Endometrial microvascular endothelial cells (primary cell): ENCODE data around the gene PON2. TPM values are rescaled to one million over a fixed set of nuclear protein-coding genes. Genes with fewer than 3 reads are reported as not detected.

Experiments used
- in situ Hi-C: cut with HindIII; loops from 2 replicates; pipeline ENCODE4 v1.10.0; 2017; ENCODE audit warnings: low sequenced_read_pairs, low pct_unique_long_range_greater_than_20kb; ENCODE audit errors: inconsistent ontology term
- total RNA-seq: library from RNA; depleted of rRNA; stranded (reverse); fragments of >200 nt; gene quantifications from one replicate; pipeline ENCODE4 v1.2.3, GENCODE V29; 2015; ENCODE audit errors: inconsistent ontology term

The PON2 gene
- total RNA-seq, 1 donor from 2014 or later = 133 TPM

DNA sequence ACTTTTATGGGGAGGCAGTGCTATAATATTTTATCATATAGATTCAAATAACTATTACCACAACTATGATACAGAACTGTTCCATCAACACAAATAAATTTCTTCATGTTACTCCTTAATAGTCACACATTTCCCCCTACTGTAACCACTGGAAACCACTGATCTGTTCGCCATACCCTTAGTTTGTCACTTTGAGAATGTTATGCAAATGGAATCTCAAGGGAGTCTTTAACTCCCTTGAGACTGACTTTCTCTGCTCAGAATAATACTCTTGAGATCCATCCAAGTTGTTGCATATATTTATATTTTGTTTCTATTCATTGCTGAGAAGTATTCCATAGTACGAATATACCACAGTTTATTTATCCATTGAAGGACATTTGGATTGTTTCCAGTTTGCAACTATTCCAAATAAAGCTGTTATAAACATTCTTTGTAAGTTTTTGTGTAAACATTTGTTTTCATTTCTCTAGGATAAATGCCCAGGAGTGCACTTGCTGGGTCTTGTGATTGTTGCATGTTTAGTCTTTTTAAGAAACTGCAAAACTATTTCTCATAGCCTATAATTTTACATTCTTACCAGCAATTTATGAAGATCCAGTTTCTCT lies 19.7 kb upstream of the PON2 start:
- in situ Hi-C loops = no loop called here

DNA sequence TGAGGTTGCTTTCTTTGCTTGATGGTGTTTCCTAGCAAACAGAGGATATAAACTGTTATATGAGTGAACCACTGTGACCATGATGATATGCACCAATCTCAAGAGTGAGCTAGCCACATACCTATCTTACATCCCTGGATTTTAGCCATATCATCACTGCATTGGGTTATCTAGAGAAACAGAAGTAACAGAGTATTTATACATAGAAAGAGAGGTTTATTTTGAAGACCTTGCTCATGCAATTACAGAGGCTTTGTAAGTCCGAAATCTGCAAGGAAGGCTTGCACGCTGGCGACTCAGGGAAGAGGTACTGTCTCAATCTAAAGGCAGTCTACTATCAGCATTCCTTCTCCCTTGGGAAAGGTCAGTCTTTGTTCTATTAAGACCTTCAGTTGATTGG lies 11.8 kb upstream of the PON2 start:
- in situ Hi-C loops = no loop called here

DNA sequence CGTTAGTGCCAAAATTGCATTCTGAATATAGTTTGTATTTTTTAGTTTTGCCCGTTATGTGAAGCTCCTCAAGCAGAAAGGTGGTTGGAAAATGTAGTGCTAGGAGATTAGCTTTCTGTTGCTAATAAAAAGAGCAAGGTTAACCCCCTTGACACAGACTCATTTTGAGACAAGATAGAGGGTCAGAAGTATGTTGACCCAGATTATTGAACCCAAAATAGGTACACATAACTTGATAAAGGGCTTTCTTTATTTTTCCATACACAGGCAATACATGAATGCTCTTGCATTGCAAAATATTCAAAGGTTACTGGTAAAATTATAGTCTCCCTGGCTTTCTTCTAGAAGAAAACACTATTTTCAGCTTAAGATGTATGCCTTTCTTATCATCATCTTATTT lies 10.0 kb upstream of the PON2 start:
- in situ Hi-C loops = no loop called here

DNA sequence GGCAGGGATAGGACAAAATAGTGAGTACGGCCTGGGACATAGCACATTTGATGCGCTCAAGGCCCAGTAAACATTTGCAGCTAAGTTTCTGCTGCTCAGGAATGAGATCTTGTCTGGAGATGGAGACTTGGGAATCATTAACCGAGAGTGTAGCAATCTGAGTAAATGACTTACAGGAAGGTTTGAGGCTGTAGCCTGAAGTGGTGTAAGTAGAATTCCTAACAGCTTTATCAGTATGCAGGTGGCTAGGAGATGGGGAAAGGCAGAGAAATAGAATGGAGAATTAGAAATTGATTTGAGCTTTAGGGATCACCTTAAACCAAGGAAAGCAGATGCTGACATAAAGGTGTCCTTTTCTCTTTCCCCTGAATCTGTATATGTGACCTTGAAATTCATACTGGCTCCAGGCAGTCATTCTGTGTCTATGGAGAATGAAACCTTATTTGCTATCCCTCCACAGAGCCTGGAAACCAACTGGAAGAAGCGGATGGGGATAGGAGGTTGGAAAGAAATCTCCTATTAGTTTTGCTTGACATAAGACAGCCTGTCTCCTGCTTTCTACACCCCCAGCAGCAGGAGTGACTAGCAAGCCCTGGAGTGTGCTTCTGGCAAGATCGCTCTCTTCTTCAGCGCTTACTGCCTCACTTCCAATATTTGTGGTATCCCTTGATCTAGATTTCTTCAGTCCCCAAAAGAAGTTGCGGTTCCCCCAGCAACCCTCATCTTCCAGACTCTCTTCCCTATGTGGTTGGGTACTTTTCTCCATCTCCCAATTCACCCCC lies 6.4 kb upstream of the PON2 start:
- in situ Hi-C loops = no loop called here

DNA sequence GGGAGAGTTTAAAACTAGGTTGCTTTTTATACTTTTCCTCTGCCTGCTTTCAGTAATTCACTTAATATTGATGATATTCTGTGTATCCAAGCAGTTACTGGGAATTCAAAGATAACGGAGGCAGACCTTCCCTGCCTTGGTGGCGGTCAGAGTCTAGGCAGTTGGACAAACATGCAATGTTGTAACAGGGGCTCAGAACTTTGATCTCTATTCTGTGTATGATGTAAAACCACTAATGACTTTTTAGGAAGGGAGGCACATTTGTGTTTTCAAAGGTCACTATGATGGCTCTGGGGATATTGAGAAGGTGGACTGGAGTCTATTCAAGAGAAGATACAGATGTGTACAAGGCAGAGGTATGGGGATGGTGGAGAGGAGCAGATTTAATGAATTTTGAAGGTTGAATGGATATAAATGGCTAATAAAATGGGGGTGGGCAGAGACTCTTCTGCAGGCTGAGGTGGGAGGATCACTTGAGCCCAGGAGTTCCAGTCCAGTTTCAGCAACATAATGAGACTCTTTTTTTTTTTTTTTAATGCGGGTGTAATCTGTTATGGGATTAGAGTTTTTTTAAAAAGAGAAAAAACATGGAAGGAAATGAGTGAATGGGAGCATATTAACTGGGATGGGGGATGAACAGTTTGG lies 5.7 kb upstream of the PON2 start:
- in situ Hi-C loops = no loop called here

DNA sequence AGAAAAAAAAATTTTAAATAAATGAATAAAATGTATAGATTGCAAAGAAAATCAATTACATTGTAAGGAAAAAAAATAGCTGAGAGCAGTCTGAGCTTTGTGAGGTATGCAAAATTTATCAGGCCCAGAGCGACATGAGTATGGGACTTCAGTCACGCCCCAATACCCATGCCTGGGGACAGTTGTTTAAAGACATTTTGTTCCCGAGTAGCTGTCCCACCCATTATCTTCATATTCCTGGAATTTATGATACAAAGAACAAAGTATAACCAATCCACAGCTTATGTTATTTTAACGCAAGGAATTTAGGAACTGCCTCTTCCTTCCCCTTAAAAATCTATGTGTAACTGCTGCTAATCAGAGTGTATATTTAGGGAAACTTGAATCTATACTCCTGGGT lies 1.6 kb upstream of the PON2 start:
- in situ Hi-C loops = no loop called here

DNA sequence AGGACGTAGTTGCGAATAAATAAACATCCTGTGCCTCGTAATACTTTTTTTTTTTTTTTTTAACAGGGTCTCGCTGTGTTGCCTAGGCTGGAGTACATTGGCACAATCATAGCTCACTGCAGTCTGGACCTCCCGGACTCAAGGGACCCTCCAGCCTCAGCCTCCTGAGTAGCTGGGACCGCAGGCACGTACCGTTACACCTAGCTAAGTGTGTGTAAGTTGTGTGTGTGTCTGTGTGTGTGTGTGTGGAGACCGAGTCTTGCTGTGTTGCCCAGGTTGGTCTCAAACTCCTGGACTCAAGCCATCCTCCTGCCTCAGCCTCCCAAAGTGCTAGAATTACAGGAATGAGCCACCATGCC lies 573 bp upstream of the PON2 start:
- in situ Hi-C loops = no loop called here

DNA sequence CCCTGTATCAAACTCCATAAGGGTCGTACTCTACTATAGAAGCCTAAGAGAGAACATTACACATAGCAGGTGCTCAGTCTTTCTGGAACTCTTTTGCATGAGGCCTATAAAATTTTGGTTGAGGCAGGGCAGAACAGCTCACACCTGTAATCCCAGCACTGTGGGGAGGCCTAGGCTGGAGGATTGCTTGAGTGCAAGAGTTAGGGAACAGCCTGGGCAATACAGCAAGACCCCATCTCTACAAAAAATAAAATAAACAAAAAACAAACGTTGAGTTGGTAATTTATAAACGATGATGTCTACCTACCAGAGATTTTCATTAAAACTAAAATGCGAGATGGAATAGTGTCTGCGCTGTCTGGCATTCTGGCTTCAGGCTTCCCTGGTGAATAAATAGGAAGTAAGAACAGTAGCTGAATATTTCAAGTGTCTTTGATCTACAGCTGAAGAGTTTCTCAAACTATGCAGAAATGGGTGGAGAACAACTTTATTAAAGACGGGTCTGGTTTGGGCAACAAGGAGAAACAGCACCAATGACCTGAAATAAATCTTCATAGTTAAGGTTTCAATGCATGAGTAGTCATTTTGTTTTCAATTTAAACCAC lies 774 bp downstream of the PON2 start:
- in situ Hi-C loops = no loop called here

DNA sequence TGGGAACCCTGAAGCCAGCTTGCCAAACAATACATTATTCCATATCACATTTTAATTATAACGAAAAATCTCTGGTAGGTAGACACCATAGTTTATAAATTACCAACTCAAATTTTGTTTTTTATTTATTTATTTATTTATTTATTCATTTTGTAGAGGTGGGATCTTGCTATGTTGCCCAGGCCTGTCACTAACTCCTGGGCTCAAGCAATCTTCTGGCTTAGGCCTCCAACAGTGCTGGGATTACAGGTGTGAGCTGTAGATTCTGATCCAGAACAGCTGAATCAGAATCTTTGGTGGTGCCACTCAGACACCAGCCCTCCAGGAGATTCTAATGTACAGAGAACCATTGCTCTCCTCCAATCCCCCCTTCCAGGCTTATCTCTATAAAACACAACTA lies 1.7 kb downstream of the PON2 start:
- in situ Hi-C loops = no loop called here

DNA sequence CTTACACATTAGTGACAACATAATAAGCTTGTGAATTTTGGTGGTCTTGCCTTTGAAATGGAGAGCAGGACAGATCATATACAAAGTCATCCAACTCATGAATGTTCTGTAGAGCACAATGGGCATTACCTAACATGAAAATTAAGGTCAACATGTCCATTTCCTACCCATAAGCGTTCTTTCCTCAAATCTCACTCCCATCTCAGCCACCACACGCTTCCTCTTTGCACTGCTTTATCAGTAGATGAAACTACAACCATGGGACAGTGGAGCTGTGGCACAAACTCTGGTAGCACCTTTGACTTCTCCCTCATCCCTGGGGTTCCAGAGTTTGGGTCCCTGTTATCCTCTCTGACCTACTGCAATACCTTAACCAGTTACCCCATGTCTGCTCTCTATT lies 2.2 kb downstream of the PON2 start:
- in situ Hi-C loops = no loop called here

DNA sequence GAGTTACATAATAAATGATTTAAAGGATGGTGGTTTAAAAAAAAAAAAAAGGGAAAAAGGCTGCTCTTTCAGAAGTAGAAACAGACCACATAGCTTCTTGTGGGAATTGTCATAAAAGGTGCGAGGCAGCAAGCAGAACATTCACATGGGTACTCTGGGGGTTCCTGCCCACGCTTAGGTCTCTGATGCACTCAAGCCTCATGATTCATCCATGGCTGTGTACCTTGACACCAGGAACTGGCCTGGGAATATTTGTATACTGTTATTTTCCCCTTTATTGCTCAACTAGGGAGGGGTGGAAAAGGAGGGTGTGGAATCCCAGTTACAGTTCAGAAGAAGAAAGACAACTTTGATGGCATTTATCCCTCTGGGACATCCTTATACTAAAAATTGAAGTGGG lies 4.0 kb downstream of the PON2 start:
- in situ Hi-C loops = no loop called here

DNA sequence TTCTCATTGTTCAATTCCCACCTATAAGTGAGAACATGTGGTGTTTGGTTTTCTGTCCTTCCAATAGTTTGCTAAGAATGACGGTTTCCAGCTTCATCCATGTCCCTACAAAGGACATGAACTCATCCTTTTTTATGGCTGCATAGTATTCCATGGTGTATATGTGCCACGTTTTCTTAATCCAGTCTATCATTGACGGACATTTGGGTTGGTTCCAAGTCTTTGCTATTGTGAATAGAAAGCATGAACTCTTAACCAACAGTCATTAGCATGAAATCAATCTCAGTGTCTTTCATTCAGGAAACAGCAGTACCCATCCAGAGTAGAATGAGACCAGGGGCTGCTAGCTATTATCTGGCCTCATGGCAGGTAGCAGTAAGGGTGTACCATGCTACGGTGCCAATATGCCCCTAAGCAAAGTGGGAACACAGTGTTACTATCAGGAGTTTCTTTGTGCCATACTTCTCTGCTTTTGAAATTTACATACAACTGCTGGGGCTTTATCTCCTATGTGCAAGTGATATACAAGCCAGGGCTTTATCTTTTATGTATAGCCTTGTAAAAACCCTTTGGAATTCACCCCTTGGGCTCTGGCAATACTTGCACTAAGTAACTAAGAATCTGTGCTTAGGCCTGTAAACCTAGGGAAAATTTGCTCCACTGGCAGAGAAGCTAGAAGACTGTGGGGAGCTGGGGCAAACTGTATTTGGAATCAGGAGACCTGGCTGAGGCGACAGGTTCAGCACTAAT lies 5.4 kb downstream of the PON2 start:
- in situ Hi-C loops = no loop called here

DNA sequence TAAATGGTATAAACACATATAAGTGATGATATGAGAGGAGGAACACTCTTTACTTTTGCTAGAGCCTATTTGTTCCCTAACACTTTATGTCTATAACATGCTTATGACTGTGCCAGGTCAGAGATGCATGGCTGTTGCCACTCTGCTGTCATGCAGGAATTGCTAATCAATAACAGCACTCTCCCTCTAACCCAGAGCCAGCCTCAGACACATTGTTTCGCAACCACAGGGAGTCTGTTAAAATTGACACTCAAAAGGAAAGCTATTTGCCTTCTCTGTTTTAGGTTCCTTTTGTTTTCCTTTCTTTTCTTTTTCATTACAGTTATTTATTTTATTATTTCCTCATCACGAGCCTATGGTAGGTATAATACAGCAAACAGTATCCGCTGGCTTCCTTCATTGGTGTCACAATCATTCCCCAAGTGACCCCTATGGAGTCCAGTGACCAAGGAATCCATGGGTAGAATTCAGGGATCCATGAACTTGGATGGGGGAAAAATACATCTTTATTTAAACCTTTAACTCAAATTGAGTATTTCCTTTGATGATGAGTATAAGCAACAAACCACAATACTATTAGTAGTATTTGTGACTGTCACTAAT lies 6.8 kb downstream of the PON2 start:
- in situ Hi-C loops = no loop called here

DNA sequence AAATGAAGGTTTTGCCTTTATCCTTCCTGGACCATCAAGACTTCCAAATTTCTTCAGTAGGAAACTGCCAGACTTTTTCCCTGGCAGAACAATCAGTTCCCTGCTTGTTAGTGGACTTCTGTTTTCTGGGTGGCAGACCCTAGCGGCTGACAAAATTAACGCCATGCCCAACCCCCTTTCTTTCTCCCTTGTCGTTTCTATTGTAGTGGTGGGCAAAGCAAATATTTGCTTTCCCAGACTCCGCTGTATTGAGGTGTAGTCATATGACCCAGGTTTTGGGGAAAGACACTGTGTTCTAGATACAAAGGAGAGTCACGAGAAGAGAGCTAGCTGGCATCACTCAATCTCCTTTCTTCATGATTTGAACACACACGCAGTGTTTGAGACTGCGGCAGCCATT lies 7.7 kb downstream of the PON2 start:
- in situ Hi-C loops = no loop called here

DNA sequence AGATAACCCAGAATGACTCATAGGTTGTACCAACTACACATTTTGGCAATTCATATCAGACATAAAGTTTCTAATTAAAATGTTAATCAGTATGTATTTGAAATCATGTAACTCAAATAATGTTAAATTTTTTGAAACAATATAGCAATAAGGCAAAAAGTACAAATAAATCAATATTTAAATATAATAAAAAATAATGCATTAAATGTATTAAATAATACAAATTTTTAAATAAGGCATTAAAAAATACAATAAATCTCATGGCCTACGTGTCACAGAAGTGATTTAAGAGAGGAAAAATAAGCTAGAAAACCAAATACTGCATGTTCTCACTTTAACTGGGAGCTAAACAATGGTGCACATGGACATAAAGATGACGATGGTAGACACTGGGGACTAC lies 9.1 kb downstream of the PON2 start:
- in situ Hi-C loops = no loop called here

DNA sequence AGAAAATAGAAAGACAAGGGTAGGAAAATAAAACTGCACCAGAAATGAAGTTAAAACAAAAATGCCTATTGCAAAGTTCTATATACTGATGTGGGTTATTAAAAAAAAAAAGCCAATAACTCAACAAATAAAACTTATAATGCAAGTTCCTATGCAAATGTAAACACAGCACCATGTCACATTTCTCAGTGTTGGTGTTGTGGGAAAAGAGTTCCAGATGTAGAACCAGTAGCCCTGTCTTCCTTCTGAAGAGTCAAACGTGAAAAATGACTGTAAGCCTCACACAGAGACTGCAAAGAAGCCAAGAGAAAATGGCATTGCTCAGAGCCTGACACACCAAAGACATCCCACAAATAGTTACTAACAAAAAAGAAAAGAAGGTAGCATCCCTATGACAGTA lies 10.1 kb downstream of the PON2 start:
- in situ Hi-C loops = no loop called here

DNA sequence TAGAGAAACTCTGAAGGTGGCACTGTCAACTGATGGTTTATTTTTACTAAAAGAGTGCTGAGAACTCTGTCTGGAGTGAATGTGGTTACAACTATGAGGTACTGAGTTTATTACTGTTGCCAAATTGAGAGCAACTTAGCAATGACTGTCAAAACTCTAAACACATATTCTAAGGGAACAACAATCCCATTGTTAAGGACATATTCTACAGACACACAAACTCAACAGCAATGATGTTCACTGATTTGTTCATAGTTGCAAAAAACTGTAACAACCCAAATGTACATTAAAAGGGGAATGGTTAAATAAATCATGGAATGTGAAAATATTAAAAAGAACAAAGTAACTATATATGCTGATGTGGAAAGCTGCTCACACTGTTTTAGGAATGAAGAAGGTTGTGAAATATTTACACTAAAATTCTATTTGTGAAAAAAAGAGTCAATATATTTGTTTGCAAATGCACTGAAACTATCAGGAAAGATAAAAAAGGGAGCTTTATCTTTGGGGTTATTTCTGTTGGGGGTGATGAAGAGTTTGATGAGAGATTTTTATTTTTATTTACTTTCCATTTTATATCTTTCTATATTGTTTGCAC lies 12.9 kb downstream of the PON2 start:
- in situ Hi-C loops = no loop called here

DNA sequence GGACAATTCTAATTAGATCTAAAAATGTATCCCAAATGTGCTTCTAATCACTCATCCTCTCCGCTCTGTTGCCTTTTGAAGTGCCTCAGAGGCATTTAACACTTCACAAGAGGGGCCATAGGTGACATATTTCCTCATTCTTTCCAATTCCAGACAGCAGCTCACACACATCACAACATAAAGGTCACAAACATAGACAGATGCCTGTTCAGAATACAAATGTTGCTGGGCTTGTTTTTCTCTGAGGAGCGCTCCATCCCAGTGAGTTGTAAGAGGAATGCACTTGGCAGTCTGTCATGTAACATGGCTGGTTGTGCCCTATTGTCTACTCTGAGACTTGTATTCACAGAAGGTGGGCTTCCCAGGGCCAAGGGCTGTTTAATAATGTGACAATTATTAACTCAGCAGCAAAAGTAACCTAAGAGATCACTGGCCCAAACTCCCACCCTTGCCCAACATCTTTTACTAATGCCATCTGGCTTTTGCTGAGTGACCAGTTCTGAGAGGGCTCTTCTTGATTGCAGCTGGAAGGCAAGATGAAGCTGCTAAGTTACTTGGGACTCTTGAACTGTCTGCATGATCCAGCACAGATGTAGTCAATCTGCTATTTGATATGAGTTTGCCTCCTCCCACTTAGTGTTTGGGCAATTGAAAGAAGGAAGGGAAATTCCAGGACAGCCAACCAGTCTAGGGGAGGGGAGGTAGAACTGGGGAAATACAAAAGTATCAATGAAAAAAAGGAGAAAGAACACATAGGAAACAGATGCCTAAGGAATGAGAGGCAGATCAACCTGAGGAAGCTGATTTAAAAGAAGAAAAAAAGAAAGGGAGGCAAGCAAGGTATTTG lies 13.6 kb downstream of the PON2 start:
- in situ Hi-C loops = no loop called here
